Thyroid gland (tissue), 4 donors: ENCODE data around the gene PNMA3. TPM values are rescaled to one million over a fixed set of nuclear protein-coding genes. Genes with fewer than 3 reads are reported as not detected.
A peak's percentile ranks its signal among the peaks of the same experiment; 100 is the strongest.

Experiments used
- DNase-seq, 2 donors: peaks; one replicate each; pipeline ENCODE4 v3.0.0-alpha.2; 2019
- H3K27ac ChIP-seq, 3 donors: fragments of 200-600 bp; sonication (generic); 1 replicate in 2 of 3; 2 replicates in 1 of 3; pipeline ENCODE4 v1.5.1; 2016 to 2019; ENCODE audit warnings: mild to moderate bottlenecking in 1 of 3, moderate library complexity in 1 of 3
- H3K27me3 ChIP-seq: fragments of 200-600 bp; sonication (generic); one replicate; pipeline ENCODE4 v1.5.1; 2019
- H3K36me3 ChIP-seq, 2 donors: fragments of 200-600 bp; sonication (generic); one replicate each; pipeline ENCODE4 v1.5.1; 2016 to 2019
- H3K4me1 ChIP-seq, 2 donors: fragments of 200-600 bp; sonication (generic); one replicate each; pipeline ENCODE4 v1.5.1; 2017 to 2019
- H3K4me3 ChIP-seq, 3 donors: fragments of 200-600 bp; sonication (generic); replicated peaks in 1 of 3; 1 replicate in 2 of 3; 2 replicates in 1 of 3; pipeline ENCODE4 v1.5.1; 2016; ENCODE audit warnings: mild to moderate bottlenecking in 1 of 3
- H3K9me3 ChIP-seq: fragments of 200-600 bp; sonication (generic); one replicate; pipeline ENCODE4 v1.5.1; 2017
- POLR2A ChIP-seq, 2 donors: fragments of 450-650 bp; IDR thresholded peaks; one replicate each; pipeline ENCODE4 v1.6.1; 2017; ENCODE audit warnings: antibody characterized with exemption in 2 of 2, mild to moderate bottlenecking in 2 of 2, moderate library complexity in 1 of 2
- WGBS, 2 donors: methylation state at CpG; one replicate each; pipeline ENCODE4 v1.1.5; 2017; 5-methylcytosine and 5-hydroxymethylcytosine counted together
- intact Hi-C: fragments of 100-400 bp; cut with DNase I; formaldehyde crosslinking; loops from one replicate; pipeline ENCODE4 v1.15.1; 2023
- total RNA-seq, 4 donors: library from RNA; depleted of rRNA; stranded (reverse); fragments of >200 nt; gene quantifications; one replicate each; pipeline ENCODE4 v1.2.3, GENCODE V29; 2016
- TF ChIP-seq, protein P1 (sequence below), 6 experiments: fragments of 200-600 bp in 3 of 6; fragments of 450-650 bp in 3 of 6; sonication (generic) in 3 of 6; IDR thresholded peaks; one replicate each; pipeline ENCODE4 v1.5.1; 2016 to 2019; ENCODE audit warnings: antibody characterized with exemption in 6 of 6, mild to moderate bottlenecking in 2 of 6, inconsistent platforms in 1 of 6, moderate library complexity in 1 of 6

The PNMA3 gene
- total RNA-seq, 4 donors from 2014 or later: 0.29 to 2.3 (median 1.6) TPM

DNA sequence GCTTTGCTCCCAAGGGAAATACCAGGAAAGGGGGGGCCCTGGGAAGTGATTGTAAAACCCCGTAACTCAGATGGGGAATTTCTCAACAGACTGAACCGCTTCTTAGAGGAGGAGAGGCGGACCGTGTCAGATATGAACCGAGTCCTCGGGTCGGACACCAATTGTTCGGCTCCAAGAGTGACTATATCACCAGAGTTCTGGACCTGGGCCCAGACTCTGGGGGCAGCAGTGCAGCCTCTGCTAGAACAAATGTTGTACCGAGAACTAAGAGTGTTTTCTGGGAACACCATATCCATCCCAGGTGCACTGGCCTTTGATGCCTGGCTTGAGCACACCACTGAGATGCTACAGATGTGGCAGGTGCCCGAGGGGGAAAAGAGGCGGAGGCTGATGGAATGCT lies 1.0 kb downstream of the PNMA3 start:
- Histone ChIP-seq H3K27ac (no peak overlapping the region), H3K4me3 (no peak overlapping the region), H3K9me3 (no peaks in the 10 kb centered on the region), H3K4me1 (no peaks in the 10 kb centered on the region), H3K27me3 (no peaks in the 10 kb centered on the region), H3K36me3 (no peaks in the 10 kb centered on the region)
- intact Hi-C loops: no loop called here
- WGBS, 2 donors: 32 to 40% methylated on average over 8 to 11 of the region's 11 CpGs
- DNase-seq: peak; percentile 24 to 43
- TF ChIP-seq POLR2A (IDR thresholded peaks at IDR 0.05): no peak
- TF ChIP-seq, protein P1, sequence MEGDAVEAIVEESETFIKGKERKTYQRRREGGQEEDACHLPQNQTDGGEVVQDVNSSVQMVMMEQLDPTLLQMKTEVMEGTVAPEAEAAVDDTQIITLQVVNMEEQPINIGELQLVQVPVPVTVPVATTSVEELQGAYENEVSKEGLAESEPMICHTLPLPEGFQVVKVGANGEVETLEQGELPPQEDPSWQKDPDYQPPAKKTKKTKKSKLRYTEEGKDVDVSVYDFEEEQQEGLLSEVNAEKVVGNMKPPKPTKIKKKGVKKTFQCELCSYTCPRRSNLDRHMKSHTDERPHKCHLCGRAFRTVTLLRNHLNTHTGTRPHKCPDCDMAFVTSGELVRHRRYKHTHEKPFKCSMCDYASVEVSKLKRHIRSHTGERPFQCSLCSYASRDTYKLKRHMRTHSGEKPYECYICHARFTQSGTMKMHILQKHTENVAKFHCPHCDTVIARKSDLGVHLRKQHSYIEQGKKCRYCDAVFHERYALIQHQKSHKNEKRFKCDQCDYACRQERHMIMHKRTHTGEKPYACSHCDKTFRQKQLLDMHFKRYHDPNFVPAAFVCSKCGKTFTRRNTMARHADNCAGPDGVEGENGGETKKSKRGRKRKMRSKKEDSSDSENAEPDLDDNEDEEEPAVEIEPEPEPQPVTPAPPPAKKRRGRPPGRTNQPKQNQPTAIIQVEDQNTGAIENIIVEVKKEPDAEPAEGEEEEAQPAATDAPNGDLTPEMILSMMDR (IDR thresholded peaks at IDR 0.05): no peak

- Histone ChIP-seq H3K36me3 (no peaks in the 10 kb centered on the region), H3K4me3 (no peak overlapping the region), H3K4me1 (no peaks in the 10 kb centered on the region), H3K27ac (no peak overlapping the region), H3K9me3 (no peaks in the 10 kb centered on the region), H3K27me3 (no peaks in the 10 kb centered on the region)
- TF ChIP-seq, protein P1 (IDR thresholded peaks at IDR 0.05): no peak
- TF ChIP-seq POLR2A (IDR thresholded peaks at IDR 0.05): no peak
- WGBS, 2 donors: 82 to 96% methylated on average over 4 to 17 of the region's 18 CpGs
- DNase-seq: no peak
- intact Hi-C loops: no loop called here
Observed at GRCh38 chrX:153059191-153060094, 3.2 kb downstream of the PNMA3 start.

DNA sequence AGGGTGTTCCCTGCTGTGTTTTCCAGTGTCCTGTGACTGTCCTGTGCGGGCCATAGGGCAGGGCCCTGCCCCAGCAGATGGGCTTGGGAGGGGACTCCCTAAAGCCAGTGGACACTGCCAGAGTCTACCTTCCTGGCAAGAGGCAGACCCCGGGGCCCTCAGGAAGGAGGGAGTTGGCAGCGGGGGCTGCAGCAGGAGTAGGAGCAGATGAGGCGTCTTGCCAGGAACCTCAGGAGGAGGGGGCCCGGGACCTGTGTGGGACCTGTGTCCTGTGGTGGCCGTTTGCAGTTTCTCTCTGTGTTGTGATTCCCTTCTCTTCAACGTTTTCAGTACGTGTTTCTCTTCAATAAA lies 3.8 kb downstream of the PNMA3 start:
- intact Hi-C loops: no loop called here
- no peak for DNase-seq
- Histone ChIP-seq H3K27ac (no peak overlapping the region), H3K9me3 (no peaks in the 10 kb centered on the region), H3K4me1 (no peaks in the 10 kb centered on the region), H3K36me3 (no peaks in the 10 kb centered on the region), H3K4me3 (no peak overlapping the region), H3K27me3 (no peaks in the 10 kb centered on the region)
- TF ChIP-seq, protein P1 (IDR thresholded peaks at IDR 0.05): no peak
- TF ChIP-seq POLR2A (IDR thresholded peaks at IDR 0.05): no peak
- 69 to 80% methylated on average over 1 to 7 of the region's 8 CpGs for WGBS, 2 donors

- 41 to 43% methylated on average over 3 of the region's 3 CpGs for WGBS, 2 donors
- no peaks in the 10 kb centered on the region for H3K36me3 ChIP-seq
- H3K4me1 ChIP-seq: no peaks in the 10 kb centered on the region
- no peak for TF ChIP-seq POLR2A (IDR thresholded peaks at IDR 0.05)
- TF ChIP-seq, protein P1 (IDR thresholded peaks at IDR 0.05): no peak
- no peak overlapping the region for H3K27ac ChIP-seq
- no peaks in the 10 kb centered on the region for H3K9me3 ChIP-seq
- no peak overlapping the region for H3K4me3 ChIP-seq
- no peaks in the 10 kb centered on the region for H3K27me3 ChIP-seq
- DNase-seq: no peak
- intact Hi-C loops: no loop called here
Observed at GRCh38 chrX:153061732-153062131, 5.5 kb downstream of the PNMA3 start.

DNA sequence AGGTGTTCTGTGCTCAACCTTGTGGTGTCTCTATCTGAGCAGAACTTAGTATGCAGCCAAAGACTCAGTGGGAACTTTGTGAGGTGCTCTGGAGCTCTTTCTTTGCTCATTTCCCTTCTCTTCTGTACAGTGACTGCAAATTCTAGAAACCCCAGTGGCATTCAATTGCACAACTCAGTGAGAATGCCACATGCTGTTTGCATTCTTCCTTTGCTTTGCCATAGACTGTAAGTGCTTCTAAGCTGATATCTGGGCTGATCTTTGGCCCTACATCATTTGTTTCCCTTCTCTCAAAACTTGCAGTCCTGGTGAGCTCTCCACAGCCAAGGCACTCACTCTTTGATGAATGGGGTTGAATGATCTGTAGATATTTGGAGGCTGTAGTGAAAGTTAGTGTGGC lies 7.0 kb downstream of the PNMA3 start:
- no peaks in the 10 kb centered on the region for H3K36me3 ChIP-seq
- no peaks in the 10 kb centered on the region for H3K27me3 ChIP-seq
- no peaks in the 10 kb centered on the region for H3K9me3 ChIP-seq
- H3K27ac ChIP-seq: no peak overlapping the region
- DNase-seq: no peak
- no peak overlapping the region for H3K4me3 ChIP-seq
- intact Hi-C loops: no loop called here
- TF ChIP-seq POLR2A (IDR thresholded peaks at IDR 0.05): no peak
- TF ChIP-seq, protein P1 (IDR thresholded peaks at IDR 0.05): no peak
- H3K4me1 ChIP-seq: no peaks in the 10 kb centered on the region
